ENCODE measurements around the gene SWAP70.

DNA sequence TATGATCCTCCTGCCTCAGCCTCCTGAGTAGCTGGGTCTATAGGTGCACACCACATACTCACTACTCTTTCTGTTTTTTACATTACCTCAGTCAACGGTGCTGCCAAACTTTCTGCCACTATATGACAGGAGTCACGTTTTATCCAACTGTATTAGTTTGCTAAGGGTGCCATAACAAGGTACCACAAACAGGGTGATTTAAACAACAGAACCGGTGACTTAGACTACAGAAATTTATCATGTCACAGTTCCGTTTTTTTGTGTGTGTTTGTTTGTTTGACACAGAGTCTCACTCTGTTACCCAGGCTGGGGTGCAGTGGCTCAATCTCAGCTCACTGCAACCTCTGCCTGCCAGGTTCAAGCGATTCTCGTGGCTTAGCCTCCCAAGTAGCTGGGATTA, 6.3 kb upstream of the SWAP70 start:
- TF ChIP-seq, protein P1, sequence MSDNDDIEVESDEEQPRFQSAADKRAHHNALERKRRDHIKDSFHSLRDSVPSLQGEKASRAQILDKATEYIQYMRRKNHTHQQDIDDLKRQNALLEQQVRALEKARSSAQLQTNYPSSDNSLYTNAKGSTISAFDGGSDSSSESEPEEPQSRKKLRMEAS (IDR thresholded peaks at IDR 0.05; ENCODE audit: low read depth, low read length), result no peak
- TF ChIP-seq POLR2A (IDR thresholded peaks at IDR 0.05; ENCODE audit: extremely low read depth, insufficient read length), result no peak
